Activated CD8-positive, alpha-beta T cell treated with anti-CD3 and anti-CD28 coated beads, Interleukin-2, amount 10 ng/mL, durations not matched to agents 7 days and 5 days (primary cell): ENCODE results near the gene HNMT. TPM values are rescaled to one million over a fixed set of nuclear protein-coding genes. Genes with fewer than 3 reads are reported as not detected.
"Not testable (repeated sequence)": the region's sequence is repeated elsewhere in the genome, so short reads cannot be mapped to it uniquely, and the experiment has no call there.

Experiments
- ATAC-seq: fragments of 150-1000 bp; cut with Tn5 transposase; one replicate; pipeline ENCODE4 v1.10.0; 2021; ENCODE audit warnings: moderate library complexity
- CTCF ChIA-PET: fragments of 350-600 bp; sonication (Branson Sonifier 250); formaldehyde crosslinking; loops from one replicate; lab custom pipeline; 2021; ENCODE audit warnings: antibody characterized with exemption; lab: Charles Lee
- POLR2A ChIA-PET: fragments of 350-600 bp; sonication (Branson Sonifier 250); formaldehyde crosslinking; loops from one replicate; lab custom pipeline; 2021; ENCODE audit warnings: antibody characterized with exemption; lab: Charles Lee
- DNase-seq: peaks from one replicate; pipeline ENCODE4 v3.0.0-alpha.2; 2020
- H3K27ac Mint-ChIP-seq: one replicate; pipeline ENCODE4 v1.8.0; 2021; ENCODE audit warnings: mild to moderate bottlenecking, mixed read lengths
- H3K27me3 Mint-ChIP-seq: one replicate; pipeline ENCODE4 v1.8.0; 2021; ENCODE audit warnings: low read depth, mixed read lengths
- H3K36me3 Mint-ChIP-seq: one replicate; pipeline ENCODE4 v1.8.0; 2021; ENCODE audit warnings: low read depth, mixed read lengths
- H3K4me1 Mint-ChIP-seq: one replicate; pipeline ENCODE4 v1.8.0; 2021; ENCODE audit warnings: low read depth, mixed read lengths
- H3K4me3 Mint-ChIP-seq: one replicate; pipeline ENCODE4 v1.8.0; 2021; ENCODE audit warnings: mild to moderate bottlenecking, mixed read lengths
- H3K9me3 Mint-ChIP-seq: one replicate; pipeline ENCODE4 v1.8.0; 2022; ENCODE audit warnings: mixed read lengths; ENCODE audit not compliant: insufficient read depth
- total RNA-seq, 2 experiments: library from RNA; stranded (reverse); gene quantifications; one replicate each; pipeline ENCODE4 v1.2.3, GENCODE V29; 2021

The HNMT gene
- total RNA-seq, 2 experiments from 2014 or later, result not detected

DNA sequence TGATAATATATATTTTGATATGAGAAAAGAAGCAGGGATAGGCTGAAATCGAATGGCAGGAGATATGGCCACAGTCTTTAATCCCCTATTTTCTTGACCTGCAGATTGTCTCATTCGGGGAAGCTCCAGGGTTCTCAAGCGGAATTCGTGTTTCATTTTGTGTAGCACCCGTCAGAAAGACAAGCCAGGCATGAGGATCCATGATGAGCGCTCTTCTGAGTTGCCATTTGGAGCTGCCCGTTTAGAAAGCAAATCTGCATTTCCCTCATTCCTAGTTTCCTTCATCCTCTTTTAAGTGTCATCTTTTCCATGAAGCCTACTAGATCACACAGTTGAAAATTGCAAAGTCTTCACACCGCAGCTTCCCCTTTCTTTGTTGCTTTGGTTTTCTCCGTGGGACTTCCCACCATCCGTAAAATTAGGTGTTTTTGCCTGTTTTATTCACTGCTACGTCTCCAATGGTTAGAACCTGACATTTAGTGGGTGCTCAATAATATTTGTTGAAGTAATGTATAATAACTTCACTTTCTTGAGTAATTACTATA lies 16.9 kb downstream of the HNMT start:
- DNase-seq (no peak), ATAC-seq (no peak)
- ChIA-PET POLR2A (no interaction called here), CTCF (no interaction called here)
- H3K4me3 Mint-ChIP-seq, result no peak overlapping the region
- H3K4me1 Mint-ChIP-seq, result no peaks in the 10 kb centered on the region
- no peaks in the 10 kb centered on the region for H3K27me3 Mint-ChIP-seq
- no peak overlapping the region for H3K27ac Mint-ChIP-seq
- H3K9me3 Mint-ChIP-seq, result no peaks in the 10 kb centered on the region
- no peaks in the 10 kb centered on the region for H3K36me3 Mint-ChIP-seq

DNA sequence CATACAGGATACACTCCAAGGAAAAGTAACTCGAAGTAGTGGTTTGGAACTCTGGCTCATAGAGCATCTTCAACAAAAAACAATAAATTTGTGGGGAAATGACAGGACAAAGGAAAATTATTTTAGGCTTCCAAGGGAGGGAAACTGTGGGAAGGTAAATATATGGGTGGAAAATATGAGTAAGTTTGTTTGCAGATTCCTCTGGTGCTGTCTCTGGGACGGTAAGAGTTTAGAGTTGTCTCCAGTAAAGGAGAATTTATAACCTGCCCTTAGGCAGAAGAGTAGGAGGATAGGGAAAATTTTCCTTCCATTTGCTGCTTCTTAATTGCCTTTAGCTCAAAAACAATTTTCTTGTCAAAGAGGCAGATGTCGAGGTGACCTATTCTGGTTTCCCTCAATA lies 19.3 kb downstream of the HNMT start:
- ChIA-PET CTCF (no interaction called here), POLR2A (no interaction called here)
- Mint-ChIP-seq H3K27ac (no peak overlapping the region), H3K4me3 (no peak overlapping the region), H3K27me3 (no peaks in the 10 kb centered on the region), H3K36me3 (no peaks in the 10 kb centered on the region), H3K4me1 (no peaks in the 10 kb centered on the region), H3K9me3 (no peaks in the 10 kb centered on the region)
- DNase-seq (no peak), ATAC-seq (no peak)

DNA sequence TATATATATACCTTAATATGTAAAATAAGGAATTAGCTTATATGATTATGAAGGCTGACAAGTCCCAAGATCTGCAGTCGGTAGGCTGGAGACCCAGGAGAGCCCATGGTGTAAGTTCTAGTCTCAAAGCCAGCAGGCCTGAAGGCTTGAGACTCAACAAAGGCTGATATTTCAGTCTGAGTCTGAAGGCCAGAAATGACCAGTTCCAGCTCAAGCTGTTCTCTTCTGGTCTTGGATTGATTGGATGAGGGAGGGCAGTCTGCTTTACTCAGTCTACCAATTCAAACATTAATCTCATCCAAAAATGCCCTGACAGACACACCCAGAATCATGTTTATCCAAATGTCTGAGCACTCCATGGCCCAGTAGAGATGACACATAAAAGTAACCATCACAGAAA lies 22.0 kb downstream of the HNMT start:
- H3K4me3 Mint-ChIP-seq, result no peak overlapping the region
- DNase-seq (no peak), ATAC-seq (no peak)
- no peaks in the 10 kb centered on the region for H3K27me3 Mint-ChIP-seq
- CTCF ChIA-PET, result no interaction called here
- no peak overlapping the region for H3K27ac Mint-ChIP-seq
- H3K9me3 Mint-ChIP-seq, result no peaks in the 10 kb centered on the region
- POLR2A ChIA-PET, result no interaction called here
- H3K4me1 Mint-ChIP-seq, result no peaks in the 10 kb centered on the region
- no peaks in the 10 kb centered on the region for H3K36me3 Mint-ChIP-seq

DNA sequence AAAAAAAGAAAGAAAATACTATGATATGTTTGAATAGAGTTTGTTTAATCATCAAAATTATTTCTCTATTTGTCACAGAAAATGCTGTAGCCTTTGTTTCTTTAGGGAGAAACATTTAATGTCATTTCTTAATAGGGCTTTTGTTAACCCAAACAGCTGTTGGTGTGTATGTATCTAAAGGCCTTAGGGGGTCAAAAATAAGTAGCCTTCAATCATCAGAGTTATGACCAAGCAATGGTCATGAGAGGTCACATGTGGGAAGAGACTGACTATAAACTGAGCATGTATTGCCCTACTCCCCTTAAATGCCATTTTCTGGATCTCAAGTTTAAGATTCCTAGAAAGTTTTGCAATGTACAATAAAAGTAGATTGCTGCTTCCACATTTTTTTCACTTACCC lies 22.7 kb downstream of the HNMT start:
- H3K4me1 Mint-ChIP-seq, result no peaks in the 10 kb centered on the region
- no peaks in the 10 kb centered on the region for H3K9me3 Mint-ChIP-seq
- ChIA-PET POLR2A (no interaction called here), CTCF (no interaction called here)
- no peaks in the 10 kb centered on the region for H3K36me3 Mint-ChIP-seq
- DNase-seq (no peak), ATAC-seq (no peak)
- no peak overlapping the region for H3K4me3 Mint-ChIP-seq
- no peaks in the 10 kb centered on the region for H3K27me3 Mint-ChIP-seq
- no peak overlapping the region for H3K27ac Mint-ChIP-seq

DNA sequence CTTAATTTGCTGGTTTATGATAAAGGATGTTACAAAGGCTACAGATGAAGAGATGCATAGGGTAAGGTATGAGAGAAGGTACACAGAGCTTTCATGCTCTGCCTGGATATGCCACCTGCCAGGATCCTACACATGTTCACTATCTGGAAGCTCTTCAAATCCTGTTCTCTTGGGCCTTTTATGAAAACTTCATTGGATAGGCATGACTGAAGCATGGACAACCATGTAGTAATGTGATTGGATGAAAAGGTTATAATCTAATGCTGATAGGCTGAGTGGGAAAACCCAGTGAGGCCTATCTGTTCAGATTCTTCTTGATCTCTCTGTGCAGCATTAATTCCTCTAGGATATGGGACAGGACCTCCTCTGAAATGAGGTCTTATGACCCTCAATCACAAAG lies 26.8 kb downstream of the HNMT start:
- POLR2A ChIA-PET, result no interaction called here
- no peak overlapping the region for H3K27ac Mint-ChIP-seq
- DNase-seq (no peak), ATAC-seq (no peak)
- CTCF ChIA-PET, result no interaction called here
- H3K9me3 Mint-ChIP-seq, result no peaks in the 10 kb centered on the region
- H3K4me3 Mint-ChIP-seq, result no peak overlapping the region
- no peaks in the 10 kb centered on the region for H3K36me3 Mint-ChIP-seq
- no peaks in the 10 kb centered on the region for H3K4me1 Mint-ChIP-seq
- H3K27me3 Mint-ChIP-seq, result no peaks in the 10 kb centered on the region

DNA sequence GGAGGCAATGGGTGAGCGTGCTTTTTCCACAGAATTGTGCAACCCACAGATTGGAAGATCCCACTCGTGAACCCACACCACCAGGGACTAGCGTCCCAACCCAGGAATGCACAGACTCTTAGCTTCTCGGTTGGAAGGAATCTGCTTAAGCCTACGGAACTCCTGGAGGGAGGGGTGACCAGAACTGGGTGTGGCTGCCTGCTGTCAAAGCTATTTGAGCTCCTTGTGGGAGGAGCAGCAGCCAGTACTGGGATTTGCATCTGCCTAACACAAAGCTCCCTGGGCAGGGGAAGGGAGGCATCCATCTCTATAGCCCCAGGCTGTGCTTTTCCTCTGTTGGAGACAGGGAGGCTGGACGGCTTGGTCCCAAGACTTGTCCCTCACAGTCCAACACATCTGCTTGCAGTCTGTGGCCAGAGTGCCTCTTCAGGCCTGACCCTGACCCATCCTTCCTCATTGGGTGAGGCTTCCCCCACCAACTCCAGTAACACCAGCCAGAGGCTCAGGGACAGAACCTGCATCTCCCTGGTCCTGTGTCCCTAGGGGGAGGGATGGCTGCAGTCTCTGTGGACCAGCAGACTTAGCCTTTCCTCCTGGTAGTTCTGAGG lies 27.9 kb downstream of the HNMT start:
- no peak overlapping the region for H3K27ac Mint-ChIP-seq
- DNase-seq, result no peak
- H3K9me3 Mint-ChIP-seq, result no peaks in the 10 kb centered on the region
- H3K4me1 Mint-ChIP-seq, result no peaks in the 10 kb centered on the region
- no peak overlapping the region for H3K4me3 Mint-ChIP-seq
- POLR2A ChIA-PET, result no interaction called here
- H3K27me3 Mint-ChIP-seq, result no peaks in the 10 kb centered on the region
- no peaks in the 10 kb centered on the region for H3K36me3 Mint-ChIP-seq
- no peak for ATAC-seq
- CTCF ChIA-PET, result no interaction called here

DNA sequence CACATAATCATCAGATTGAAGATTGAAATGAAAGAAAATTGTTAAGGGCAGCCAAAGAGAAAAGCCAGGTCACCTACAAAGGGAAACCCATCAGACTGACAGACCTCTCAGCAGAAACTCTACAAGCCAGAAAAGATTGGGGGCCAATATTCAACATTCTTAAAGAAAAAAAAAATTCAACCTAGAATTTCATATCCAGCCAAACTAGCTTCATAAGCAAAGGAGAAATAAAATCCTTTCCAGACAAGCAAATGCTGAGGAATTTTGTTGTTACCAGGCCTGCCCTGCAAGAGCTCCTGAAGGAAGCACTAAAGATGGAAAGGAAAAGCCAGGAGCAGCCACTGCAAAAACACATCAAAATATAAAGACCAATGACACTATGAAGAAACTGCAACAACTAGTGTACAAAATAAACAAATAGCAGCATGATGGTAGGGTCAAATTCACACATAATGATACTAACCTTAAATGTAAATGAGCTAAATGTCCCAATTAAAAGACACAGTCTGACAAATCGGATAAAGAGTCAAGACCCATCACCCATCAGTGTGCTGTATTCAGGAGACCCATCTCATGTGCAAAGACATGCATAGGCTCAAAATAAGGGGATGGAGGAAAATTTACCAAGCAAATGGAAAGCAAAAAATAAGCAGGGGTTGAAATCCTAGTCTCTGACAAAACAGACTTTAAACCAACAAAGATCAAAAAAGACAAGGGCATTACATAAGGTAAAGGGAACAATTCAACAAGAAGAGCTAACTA lies 29.6 kb downstream of the HNMT start:
- POLR2A ChIA-PET, H3K27ac Mint-ChIP-seq, H3K4me3 Mint-ChIP-seq, H3K27me3 Mint-ChIP-seq, ATAC-seq, H3K9me3 Mint-ChIP-seq, CTCF ChIA-PET, DNase-seq, H3K4me1 Mint-ChIP-seq, H3K36me3 Mint-ChIP-seq: not testable (repeated sequence)

DNA sequence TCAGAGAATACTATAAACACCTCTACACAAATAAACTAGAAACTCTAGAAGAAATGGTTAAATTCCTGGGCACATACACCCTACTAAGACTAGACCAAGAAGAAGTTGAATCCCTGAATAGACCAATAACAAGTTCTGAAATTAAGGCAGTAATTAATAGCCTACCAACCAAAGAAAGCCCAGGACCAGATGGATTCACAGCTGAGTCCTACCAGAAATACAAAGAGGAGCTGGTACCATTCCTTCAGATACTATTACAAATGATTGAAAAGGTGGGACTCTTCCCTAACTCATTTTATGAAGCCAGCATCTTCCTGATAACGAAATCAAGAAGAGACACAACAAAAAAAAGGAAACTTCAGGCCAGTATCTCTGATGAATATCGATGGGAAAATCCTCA lies 31.1 kb downstream of the HNMT start:
- H3K9me3 Mint-ChIP-seq, H3K4me1 Mint-ChIP-seq, POLR2A ChIA-PET, ATAC-seq, DNase-seq, H3K36me3 Mint-ChIP-seq, H3K27me3 Mint-ChIP-seq, H3K27ac Mint-ChIP-seq, H3K4me3 Mint-ChIP-seq, CTCF ChIA-PET: not testable (repeated sequence)

DNA sequence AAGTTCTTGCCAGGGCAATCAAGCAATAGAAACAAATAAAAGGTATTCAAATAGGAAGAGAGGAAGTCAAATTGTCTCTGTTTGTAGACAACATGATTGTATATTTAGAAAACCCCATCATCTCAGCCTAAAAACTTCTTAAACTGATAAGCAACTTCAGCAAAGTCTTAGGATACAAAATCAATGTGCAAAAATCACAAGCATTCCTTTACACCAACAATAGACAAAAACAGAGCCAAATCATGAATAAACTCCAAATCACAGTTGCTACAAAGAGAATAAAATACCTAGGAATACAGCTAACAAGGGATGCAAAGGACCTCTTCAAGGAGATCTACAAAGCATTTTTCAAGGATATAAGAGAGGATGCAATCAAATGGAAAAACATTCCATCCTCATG lies 31.9 kb downstream of the HNMT start:
- H3K27me3 Mint-ChIP-seq, ATAC-seq, DNase-seq, POLR2A ChIA-PET, H3K4me1 Mint-ChIP-seq, H3K27ac Mint-ChIP-seq, H3K4me3 Mint-ChIP-seq, CTCF ChIA-PET, H3K36me3 Mint-ChIP-seq, H3K9me3 Mint-ChIP-seq: not testable (repeated sequence)

DNA sequence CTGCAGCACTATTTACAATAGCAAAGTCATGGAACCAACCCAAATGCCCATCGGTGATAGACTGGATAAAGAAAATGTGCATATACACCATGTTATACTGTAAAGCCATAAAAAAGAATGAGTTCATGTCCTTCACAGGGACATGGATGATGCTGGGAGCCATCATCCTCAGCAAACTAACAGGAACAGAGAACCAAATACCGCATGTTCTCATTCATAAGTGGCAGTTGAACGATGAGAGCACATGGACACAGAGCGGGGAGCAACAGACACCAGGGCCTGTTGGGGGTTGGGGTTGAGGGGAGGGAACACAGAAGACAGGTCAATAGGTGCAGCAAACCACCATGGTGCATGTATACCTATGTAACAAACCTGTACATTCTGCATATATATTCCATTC lies 33.5 kb downstream of the HNMT start:
- Mint-ChIP-seq H3K4me1 (no peaks in the 10 kb centered on the region), H3K27ac (no peak overlapping the region), H3K9me3 (no peaks in the 10 kb centered on the region), H3K4me3 (no peak overlapping the region), H3K36me3 (no peaks in the 10 kb centered on the region), H3K27me3 (no peaks in the 10 kb centered on the region)
- CTCF ChIA-PET, result no interaction called here
- POLR2A ChIA-PET, result no interaction called here
- ATAC-seq (no peak), DNase-seq (no peak)

DNA sequence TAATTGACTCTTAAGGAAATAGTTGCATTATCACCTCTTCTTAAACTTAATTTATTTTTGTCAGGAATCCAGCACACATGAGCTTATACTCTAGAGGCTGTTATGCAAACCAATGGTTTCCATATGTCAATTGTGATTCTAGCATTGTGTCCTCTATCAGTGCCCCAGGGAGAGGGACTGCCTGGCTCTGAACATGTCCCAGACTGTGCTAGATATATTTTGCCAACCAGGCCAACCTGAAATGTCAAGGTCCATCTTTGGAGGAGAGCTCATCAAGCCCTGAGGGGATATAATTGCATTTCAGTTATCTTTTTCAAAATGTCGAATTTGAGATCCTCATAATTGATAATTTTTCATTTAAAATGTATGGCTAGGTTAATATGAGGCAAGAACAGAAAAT lies 34.2 kb downstream of the HNMT start:
- no peak overlapping the region for H3K4me3 Mint-ChIP-seq
- ATAC-seq (no peak), DNase-seq (no peak)
- no peaks in the 10 kb centered on the region for H3K36me3 Mint-ChIP-seq
- H3K4me1 Mint-ChIP-seq, result no peaks in the 10 kb centered on the region
- no peaks in the 10 kb centered on the region for H3K27me3 Mint-ChIP-seq
- H3K9me3 Mint-ChIP-seq, result no peaks in the 10 kb centered on the region
- ChIA-PET CTCF (no interaction called here), POLR2A (no interaction called here)
- no peak overlapping the region for H3K27ac Mint-ChIP-seq

DNA sequence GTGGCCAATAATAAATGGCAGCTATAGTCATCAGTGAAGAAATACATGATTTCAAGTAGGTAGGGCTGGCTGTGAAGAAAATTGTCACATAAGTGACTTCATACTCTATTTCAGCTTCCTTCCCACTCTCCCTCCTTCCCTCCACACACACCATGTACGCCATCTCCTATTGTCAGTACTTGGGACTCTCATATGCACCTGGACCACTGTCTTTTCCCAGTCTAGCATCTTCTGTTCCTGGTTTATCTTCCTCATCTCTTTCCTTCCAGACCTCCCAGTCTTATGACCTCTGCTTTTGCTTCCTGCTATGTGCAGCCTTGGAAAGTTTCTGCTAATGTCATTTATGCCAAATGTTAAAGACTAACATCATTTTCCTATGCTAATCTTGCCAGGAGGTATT lies 35.0 kb downstream of the HNMT start:
- H3K36me3 Mint-ChIP-seq, result no peaks in the 10 kb centered on the region
- H3K4me1 Mint-ChIP-seq, result no peaks in the 10 kb centered on the region
- ATAC-seq (no peak), DNase-seq (no peak)
- ChIA-PET POLR2A (no interaction called here), CTCF (no interaction called here)
- no peaks in the 10 kb centered on the region for H3K9me3 Mint-ChIP-seq
- H3K27ac Mint-ChIP-seq, result no peak overlapping the region
- H3K27me3 Mint-ChIP-seq, result no peaks in the 10 kb centered on the region
- no peak overlapping the region for H3K4me3 Mint-ChIP-seq
